Left lung (tissue), 10 donors: ENCODE measurements around the gene AHDC1. TPM values are rescaled to one million over a fixed set of nuclear protein-coding genes. Genes with fewer than 3 reads are reported as not detected.

Experiments used
- ATAC-seq: fragments of 200-7000 bp; cut with Tn5 transposase; one replicate; pipeline ENCODE4 v1.9.1; 2020; ENCODE audit warnings: moderate library complexity
- DNase-seq, 4 donors: peaks; one replicate each; pipeline ENCODE4 v3.0.0-alpha.2; 2013 to 2020
- H3K27ac ChIP-seq, 2 donors: fragments of 200-600 bp; sonication (generic) in 1 of 2; one replicate each; pipeline versions ENCODE4 v1.5.0 to v1.8.0; 2020 to 2021
- H3K27me3 ChIP-seq, 2 donors: fragments of 200-600 bp; sonication (generic) in 1 of 2; one replicate each; pipeline versions ENCODE4 v1.5.0 to v1.8.0; 2020 to 2021
- H3K36me3 ChIP-seq, 2 donors: fragments of 200-600 bp; sonication (generic) in 1 of 2; one replicate each; pipeline versions ENCODE4 v1.5.0 to v1.8.0; 2020 to 2021
- H3K4me1 ChIP-seq, 2 donors: fragments of 200-600 bp; one replicate each; pipeline ENCODE4 v1.8.0; 2021
- H3K4me3 ChIP-seq, 2 donors: fragments of 200-600 bp; sonication (generic) in 1 of 2; one replicate each; pipeline versions ENCODE4 v1.5.0 to v1.8.0; 2020 to 2021; ENCODE audit warnings: mild to moderate bottlenecking in 1 of 2
- H3K9me3 ChIP-seq, 2 donors: fragments of 200-600 bp; sonication (generic) in 1 of 2; one replicate each; pipeline versions ENCODE4 v1.5.0 to v1.8.0; 2020 to 2021
- intact Hi-C, 2 donors: fragments of 100-400 bp; cut with DNase I; formaldehyde crosslinking; loops; one replicate each; pipeline versions ENCODE4 v1.11.2 to v1.14.2; 2022
- polyA plus RNA-seq, 6 donors: library from polyadenylated mRNA; unstranded; fragments of 120-200 nt; gene quantifications; one replicate each; pipeline ENCODE4 v1.2.1, GENCODE V29; 2013; ENCODE audit not compliant: insufficient read length in 6 of 6
- total RNA-seq, 2 donors: library from RNA; stranded (reverse); fragmentation: NEBNext Ultra II Directional; extraction: Animal tissue kit (Norgen Biotek cat#: 25700); gene quantifications; one replicate each; pipeline ENCODE4 v1.2.1, GENCODE V29; 2021
- TF ChIP-seq, protein P1 (sequence below), 2 donors: fragments of 200-600 bp; sonication (generic) in 1 of 2; IDR thresholded peaks; one replicate each; pipeline versions ENCODE4 v1.5.0 to v1.8.0; 2021; ENCODE audit warnings: antibody characterized with exemption in 2 of 2
- donor health status: DM: no; HTN: yes; CAD: no.
- donor health status: DM: no; HTN: no; CAD: no.

Gene AHDC1
- total and polyA plus RNA-seq, 8 donors = 32.2 to 48.8 (median 41.2) TPM

DNA sequence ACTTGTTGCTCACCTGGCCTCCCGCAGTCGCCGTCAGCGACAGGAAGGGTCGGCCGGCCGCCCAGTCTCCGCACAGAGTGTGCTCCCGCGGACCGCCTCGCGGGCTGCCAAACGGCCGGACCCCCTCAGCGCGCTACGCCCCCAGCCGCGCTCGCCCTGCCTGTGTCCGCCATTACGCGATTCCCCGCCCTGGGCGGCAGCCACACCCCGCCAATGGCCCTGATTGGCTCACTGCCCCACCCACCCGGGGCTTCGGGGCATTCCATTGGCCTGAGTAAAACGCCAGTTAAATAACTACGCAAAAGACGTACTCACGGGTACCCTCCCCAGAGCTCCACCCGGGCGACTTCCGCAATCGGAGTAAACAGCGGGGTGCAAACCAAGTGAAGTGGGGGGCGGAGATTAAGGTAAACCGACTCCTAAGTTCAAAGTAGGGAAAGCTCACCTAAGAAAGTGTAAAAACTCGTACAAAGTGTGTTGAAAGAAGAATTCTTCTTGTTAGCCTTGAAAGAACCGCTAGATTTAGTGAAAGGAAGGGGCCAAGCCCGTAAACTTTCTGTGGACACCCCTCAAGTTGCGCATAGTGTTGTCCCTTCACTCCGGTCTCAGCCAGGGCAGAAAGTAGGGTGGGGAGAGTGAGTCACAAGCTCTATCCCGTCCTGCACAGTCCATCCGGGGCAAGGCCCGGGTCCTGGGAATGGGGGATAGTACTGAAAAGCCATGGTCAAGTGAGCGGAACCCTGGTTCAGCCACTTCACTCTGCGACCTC, 113.8 kb downstream of the AHDC1 start, which contains the start of gene WASF2:
Gene WASF2 (minus strand): TSS at position 195 of the 769 bp plus-strand sequence. CDS start 61,277 bp downstream, outside the sequence.
- no peaks in the 10 kb centered on the region for H3K9me3 ChIP-seq
- DNase-seq = peak; percentile 97 to 98 (median 98)
- no peaks in the 10 kb centered on the region for H3K27me3 ChIP-seq
- peak within 1 kb of the TSS; percentile 80 to 99 for H3K4me3 ChIP-seq
- TF ChIP-seq, protein P1, sequence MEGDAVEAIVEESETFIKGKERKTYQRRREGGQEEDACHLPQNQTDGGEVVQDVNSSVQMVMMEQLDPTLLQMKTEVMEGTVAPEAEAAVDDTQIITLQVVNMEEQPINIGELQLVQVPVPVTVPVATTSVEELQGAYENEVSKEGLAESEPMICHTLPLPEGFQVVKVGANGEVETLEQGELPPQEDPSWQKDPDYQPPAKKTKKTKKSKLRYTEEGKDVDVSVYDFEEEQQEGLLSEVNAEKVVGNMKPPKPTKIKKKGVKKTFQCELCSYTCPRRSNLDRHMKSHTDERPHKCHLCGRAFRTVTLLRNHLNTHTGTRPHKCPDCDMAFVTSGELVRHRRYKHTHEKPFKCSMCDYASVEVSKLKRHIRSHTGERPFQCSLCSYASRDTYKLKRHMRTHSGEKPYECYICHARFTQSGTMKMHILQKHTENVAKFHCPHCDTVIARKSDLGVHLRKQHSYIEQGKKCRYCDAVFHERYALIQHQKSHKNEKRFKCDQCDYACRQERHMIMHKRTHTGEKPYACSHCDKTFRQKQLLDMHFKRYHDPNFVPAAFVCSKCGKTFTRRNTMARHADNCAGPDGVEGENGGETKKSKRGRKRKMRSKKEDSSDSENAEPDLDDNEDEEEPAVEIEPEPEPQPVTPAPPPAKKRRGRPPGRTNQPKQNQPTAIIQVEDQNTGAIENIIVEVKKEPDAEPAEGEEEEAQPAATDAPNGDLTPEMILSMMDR (IDR thresholded peaks at IDR 0.05) = no peak
- H3K4me1 ChIP-seq = peaks cover 22 to 57% of the 10 kb centered on the region in 2 donors
- no peaks in the 10 kb centered on the region for H3K36me3 ChIP-seq
- ATAC-seq = peak; percentile 94
- intact Hi-C loops = loop anchor here in 1 of 2 donors (10.0 kb wide), 1 partner anchor 65 kb away; no protein-coding TSS in a partner anchor
- H3K27ac ChIP-seq = peak within 1 kb of the TSS; percentile 96 to 100

DNA sequence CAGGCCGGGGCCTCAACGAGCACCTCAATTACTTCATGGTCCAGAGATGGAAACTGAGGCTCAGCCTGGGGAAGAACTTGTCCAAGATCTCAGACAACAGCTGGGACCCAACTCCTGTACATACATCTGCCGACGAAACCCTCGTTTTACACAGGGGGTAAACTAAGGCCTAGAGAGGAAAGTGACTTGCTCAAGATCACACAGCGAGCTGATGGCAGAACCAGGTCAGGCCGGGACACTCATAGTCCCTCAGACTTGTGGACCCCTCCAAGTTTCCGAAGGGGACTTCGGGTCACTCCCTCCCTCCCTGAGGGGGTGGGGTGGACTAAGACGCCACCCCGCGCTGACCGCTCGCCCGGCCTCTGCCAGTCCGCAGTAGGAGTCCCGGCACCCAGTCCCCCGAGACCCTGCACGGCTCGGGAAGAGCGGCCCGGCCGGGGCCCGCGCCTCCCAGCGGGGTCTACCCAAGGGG, 114.4 kb downstream of the AHDC1 start:
- TF ChIP-seq, protein P1 (IDR thresholded peaks at IDR 0.05) = no peak
- DNase-seq (peak in 1 of 4 donors; percentile 51), ATAC-seq (peak; percentile 23)

DNA sequence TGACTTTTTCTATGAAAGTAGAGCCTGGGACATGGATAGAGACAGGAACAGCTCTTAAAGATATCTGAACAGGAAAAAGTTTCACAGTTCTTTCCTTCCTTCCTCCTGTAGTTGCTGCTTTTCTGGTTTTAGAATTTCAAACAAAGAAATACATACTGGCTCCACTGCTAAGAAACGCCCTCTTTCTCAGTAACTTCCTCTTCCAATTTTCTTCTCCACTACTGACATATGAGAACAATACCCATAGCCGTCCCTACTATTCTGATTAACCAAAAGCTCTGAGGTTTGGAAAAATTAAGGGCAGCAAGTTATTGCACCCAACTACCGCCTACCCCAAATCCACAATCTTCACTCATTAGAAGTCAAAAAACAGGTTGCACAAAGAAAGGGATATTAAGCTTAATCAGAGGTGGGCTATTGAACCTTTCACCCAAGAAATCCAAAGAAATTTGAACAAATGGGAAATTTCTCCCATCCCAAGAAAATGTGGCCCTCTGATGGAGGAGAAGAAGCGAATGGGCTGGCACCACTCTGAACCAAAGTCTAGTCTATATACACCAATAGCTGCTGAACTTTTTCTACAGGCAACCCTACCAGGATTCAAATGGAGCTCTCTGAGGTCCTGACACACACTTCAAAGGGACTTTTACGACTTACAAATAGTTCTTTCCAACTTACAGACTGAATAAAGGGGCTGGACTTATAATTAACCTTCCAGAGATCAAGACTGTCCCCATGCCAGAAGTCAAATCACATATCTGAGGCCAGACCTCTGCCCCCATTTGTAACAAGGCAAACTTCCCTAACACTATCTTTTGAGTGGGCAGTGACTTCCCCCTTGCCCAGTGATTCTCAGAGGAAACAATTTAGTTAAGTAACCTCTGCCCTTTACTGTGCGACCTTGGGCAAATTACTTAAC, 115.7 kb downstream of the AHDC1 start:
- TF ChIP-seq, protein P1 (IDR thresholded peaks at IDR 0.05) = no peak
- peaks cover 0 to 9% of the 10 kb centered on the region in 2 donors for H3K36me3 ChIP-seq
- peak overlapping the region; percentile 41 to 80 for H3K4me3 ChIP-seq
- no peaks in the 10 kb centered on the region for H3K9me3 ChIP-seq
- peaks cover 22 to 74% of the 10 kb centered on the region in 2 donors for H3K4me1 ChIP-seq
- ATAC-seq (no peak), DNase-seq (peak in 1 of 4 donors; percentile 47)
- H3K27ac ChIP-seq = peak overlapping the region; percentile 96 to 100
- intact Hi-C loops = loop anchor here in 1 of 2 donors (10.0 kb wide), 1 partner anchor 63 kb away; no protein-coding TSS in a partner anchor
- H3K27me3 ChIP-seq = no peaks in the 10 kb centered on the region

More for the DNA sequence above, 114.4 kb downstream of the AHDC1 start:
- intact Hi-C loops = loop anchor here in 1 of 2 donors (10.0 kb wide), 1 partner anchor 65 kb away; no protein-coding TSS in a partner anchor
- H3K9me3 ChIP-seq = no peaks in the 10 kb centered on the region
- peak overlapping the region; percentile 80 to 99 for H3K4me3 ChIP-seq
- peaks cover 22 to 63% of the 10 kb centered on the region in 2 donors for H3K4me1 ChIP-seq
- peak overlapping the region; percentile 96 to 100 for H3K27ac ChIP-seq
- H3K36me3 ChIP-seq = peaks cover 0 to 4% of the 10 kb centered on the region in 2 donors
- no peaks in the 10 kb centered on the region for H3K27me3 ChIP-seq

DNA sequence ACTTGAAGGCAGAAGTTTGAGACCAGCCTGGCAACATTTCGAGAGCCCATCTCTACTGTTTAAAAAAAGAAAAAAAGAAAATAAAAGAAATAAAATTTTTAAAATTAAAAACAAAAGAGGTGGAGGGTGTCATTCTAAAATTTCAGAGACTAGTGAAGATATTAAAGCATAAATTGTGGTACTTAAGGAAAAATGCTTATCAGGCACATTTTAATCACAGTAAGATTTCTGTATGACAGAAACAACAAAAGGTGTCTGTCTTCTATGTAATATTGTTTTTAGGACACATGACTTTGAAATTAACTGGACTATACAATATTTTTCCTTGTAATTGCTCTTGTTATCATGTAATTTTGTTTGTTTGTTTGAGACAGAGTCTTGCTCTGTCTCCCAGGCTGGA, 118.6 kb downstream of the AHDC1 start:
- Histone ChIP-seq H3K9me3 (no peaks in the 10 kb centered on the region), H3K4me1 (peaks cover 3 to 80% of the 10 kb centered on the region in 2 donors), H3K36me3 (peaks cover 0 to 9% of the 10 kb centered on the region in 2 donors), H3K4me3 (no peak overlapping the region), H3K27ac (no peak overlapping the region), H3K27me3 (no peaks in the 10 kb centered on the region)
- no peak for DNase-seq
- no peak for ATAC-seq
- TF ChIP-seq, protein P1 (IDR thresholded peaks at IDR 0.05) = no peak
- intact Hi-C loops = loop anchor here in 1 of 2 donors (10.0 kb wide), 1 partner anchor 61 kb away; no protein-coding TSS in a partner anchor

Other genes starting within 250 kb of the AHDC1 start
- gene MAP3K6, start 237.2 kb downstream of the AHDC1 start, total RNA-seq = 10 to 100 TPM; 81.7 to 83.3 TPM
- gene MAP3K6, start 237.2 kb downstream of the AHDC1 start, polyA plus RNA-seq = 10 to 100 TPM; 11.8 to 23.6 (median 15.1) TPM
- 100 to 1,000 TPM; 156 to 487 TPM for gene FCN3, start 229.3 kb downstream of the AHDC1 start, total RNA-seq
- 10 to 100 TPM; 13.4 to 20.6 (median 16.2) TPM for gene FCN3, start 229.3 kb downstream of the AHDC1 start, polyA plus RNA-seq
- 1 to 10 TPM; 4.0 to 5.9 TPM for gene CD164L2, start 220.8 kb downstream of the AHDC1 start, total RNA-seq
- 1 to 10 TPM in 3 of 6 donors, under 1 TPM in 3; 0.33 to 2.2 (median 1.1) TPM for gene CD164L2, start 220.8 kb downstream of the AHDC1 start, polyA plus RNA-seq
- under 1 TPM; 0.16 to 0.29 TPM for gene GPR3, start 211.5 kb downstream of the AHDC1 start, total RNA-seq
- 1 to 10 TPM in 4 of 6 donors, under 1 TPM in 2; 0.58 to 1.7 (median 1.2) TPM for gene GPR3, start 211.5 kb downstream of the AHDC1 start, polyA plus RNA-seq
- gene WASF2, start 114.0 kb downstream of the AHDC1 start, total RNA-seq = 100 to 1,000 TPM; 108 to 138 TPM
- gene WASF2, start 114.0 kb downstream of the AHDC1 start, polyA plus RNA-seq = 100 to 1,000 TPM; 110 to 147 (median 136) TPM
- 100 to 1,000 TPM in 1 of 2 donors, 10 to 100 TPM in 1; 44.6 to 126 TPM for gene FGR, start 31.0 kb upstream of the AHDC1 start, total RNA-seq
- 1 to 10 TPM; 3.1 to 4.9 (median 4.5) TPM for gene FGR, start 31.0 kb upstream of the AHDC1 start, polyA plus RNA-seq
- 100 to 1,000 TPM; 170 to 341 TPM for gene IFI6, start 68.0 kb upstream of the AHDC1 start, total RNA-seq
- gene IFI6, start 68.0 kb upstream of the AHDC1 start, polyA plus RNA-seq = 10 to 100 TPM; 27.4 to 30.1 (median 28.6) TPM
- gene FAM76A, start 121.8 kb upstream of the AHDC1 start, total RNA-seq = 10 to 100 TPM; 16.1 to 19.3 TPM
- 10 to 100 TPM; 13.8 to 19.7 (median 15.6) TPM for gene FAM76A, start 121.8 kb upstream of the AHDC1 start, polyA plus RNA-seq
- gene STX12, start 169.1 kb upstream of the AHDC1 start, total RNA-seq = 10 to 100 TPM; 79.3 TPM
- gene STX12, start 169.1 kb upstream of the AHDC1 start, polyA plus RNA-seq = 10 to 100 TPM; 49.5 to 61.3 (median 54.4) TPM
- gene PPP1R8, start 226.6 kb upstream of the AHDC1 start, total RNA-seq = 10 to 100 TPM; 31.1 to 34.4 TPM
- gene PPP1R8, start 226.6 kb upstream of the AHDC1 start, polyA plus RNA-seq = 10 to 100 TPM; 47.0 to 56.3 (median 49.5) TPM